ENCODE measurements around the gene JAG2.

Gene JAG2

GRCh38 chr14:105208738-105209075 lies 40.1 kb upstream of the JAG2 start:
- TF ChIP-seq GLIS2 (tag by site-specific recombination; IDR thresholded peaks at IDR 0.05): no peak
- TF ChIP-seq KLF16 (tag by site-specific recombination; IDR thresholded peaks at IDR 0.05): no peak
- TF ChIP-seq, protein P1, sequence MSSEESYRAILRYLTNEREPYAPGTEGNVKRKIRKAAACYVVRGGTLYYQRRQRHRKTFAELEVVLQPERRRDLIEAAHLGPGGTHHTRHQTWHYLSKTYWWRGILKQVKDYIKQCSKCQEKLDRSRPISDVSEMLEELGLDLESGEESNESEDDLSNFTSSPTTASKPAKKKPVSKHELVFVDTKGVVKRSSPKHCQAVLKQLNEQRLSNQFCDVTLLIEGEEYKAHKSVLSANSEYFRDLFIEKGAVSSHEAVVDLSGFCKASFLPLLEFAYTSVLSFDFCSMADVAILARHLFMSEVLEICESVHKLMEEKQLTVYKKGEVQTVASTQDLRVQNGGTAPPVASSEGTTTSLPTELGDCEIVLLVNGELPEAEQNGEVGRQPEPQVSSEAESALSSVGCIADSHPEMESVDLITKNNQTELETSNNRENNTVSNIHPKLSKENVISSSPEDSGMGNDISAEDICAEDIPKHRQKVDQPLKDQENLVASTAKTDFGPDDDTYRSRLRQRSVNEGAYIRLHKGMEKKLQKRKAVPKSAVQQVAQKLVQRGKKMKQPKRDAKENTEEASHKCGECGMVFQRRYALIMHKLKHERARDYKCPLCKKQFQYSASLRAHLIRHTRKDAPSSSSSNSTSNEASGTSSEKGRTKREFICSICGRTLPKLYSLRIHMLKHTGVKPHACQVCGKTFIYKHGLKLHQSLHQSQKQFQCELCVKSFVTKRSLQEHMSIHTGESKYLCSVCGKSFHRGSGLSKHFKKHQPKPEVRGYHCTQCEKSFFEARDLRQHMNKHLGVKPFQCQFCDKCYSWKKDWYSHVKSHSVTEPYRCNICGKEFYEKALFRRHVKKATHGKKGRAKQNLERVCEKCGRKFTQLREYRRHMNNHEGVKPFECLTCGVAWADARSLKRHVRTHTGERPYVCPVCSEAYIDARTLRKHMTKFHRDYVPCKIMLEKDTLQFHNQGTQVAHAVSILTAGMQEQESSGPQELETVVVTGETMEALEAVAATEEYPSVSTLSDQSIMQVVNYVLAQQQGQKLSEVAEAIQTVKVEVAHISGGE (tag by site-specific recombination; conservative IDR thresholded peaks at IDR 0.05; ENCODE audit: low read depth): no peak
- TF ChIP-seq RBAK (tag by site-specific recombination; IDR thresholded peaks at IDR 0.05): no peak
- TF ChIP-seq KLF8 (tag by site-specific recombination; IDR thresholded peaks at IDR 0.05): no peak
- TF ChIP-seq, protein P2, sequence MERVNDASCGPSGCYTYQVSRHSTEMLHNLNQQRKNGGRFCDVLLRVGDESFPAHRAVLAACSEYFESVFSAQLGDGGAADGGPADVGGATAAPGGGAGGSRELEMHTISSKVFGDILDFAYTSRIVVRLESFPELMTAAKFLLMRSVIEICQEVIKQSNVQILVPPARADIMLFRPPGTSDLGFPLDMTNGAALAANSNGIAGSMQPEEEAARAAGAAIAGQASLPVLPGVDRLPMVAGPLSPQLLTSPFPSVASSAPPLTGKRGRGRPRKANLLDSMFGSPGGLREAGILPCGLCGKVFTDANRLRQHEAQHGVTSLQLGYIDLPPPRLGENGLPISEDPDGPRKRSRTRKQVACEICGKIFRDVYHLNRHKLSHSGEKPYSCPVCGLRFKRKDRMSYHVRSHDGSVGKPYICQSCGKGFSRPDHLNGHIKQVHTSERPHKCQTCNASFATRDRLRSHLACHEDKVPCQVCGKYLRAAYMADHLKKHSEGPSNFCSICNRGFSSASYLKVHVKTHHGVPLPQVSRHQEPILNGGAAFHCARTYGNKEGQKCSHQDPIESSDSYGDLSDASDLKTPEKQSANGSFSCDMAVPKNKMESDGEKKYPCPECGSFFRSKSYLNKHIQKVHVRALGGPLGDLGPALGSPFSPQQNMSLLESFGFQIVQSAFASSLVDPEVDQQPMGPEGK (tag by site-specific recombination; IDR thresholded peaks at IDR 0.05): no peak
- no peak for TF ChIP-seq HOXD13 (CRISPR knock-in tag; IDR thresholded peaks at IDR 0.05; ENCODE audit: borderline replicate concordance)
- TF ChIP-seq ZNF248 (tag by site-specific recombination; IDR thresholded peaks at IDR 0.05): no peak
- no peak for TF ChIP-seq KLF1 (tag by site-specific recombination; IDR thresholded peaks at IDR 0.05)
- no peak for TF ChIP-seq ZNF768 (tag by site-specific recombination; IDR thresholded peaks at IDR 0.05)
- TF ChIP-seq HOXC10 (CRISPR knock-in tag; IDR thresholded peaks at IDR 0.05): no peak
- TF ChIP-seq ZBTB49 (tag by site-specific recombination; IDR thresholded peaks at IDR 0.05; ENCODE audit: low read depth): no peak
- no peak overlapping the region for H3K27ac ChIP-seq (ENCODE audit: extremely low read depth, low read depth, low read length)
- H3K4me3 ChIP-seq (ENCODE audit: low read depth, low read length): no peak overlapping the region
- POLR2A ChIA-PET: no interaction called here
- no peaks in the 10 kb centered on the region for H3K9me3 ChIP-seq (ENCODE audit: control insufficient read depth, insufficient read depth, low read depth, low read length)
- peaks cover 0 to 27% of the 10 kb centered on the region in 2 experiments; a peak in 1 of 3 replicates for H3K36me3 ChIP-seq (ENCODE audit: control insufficient read depth in 2 of 2, insufficient read depth in 1 of 2, low read length in 2 of 2)
- H3K4me1 ChIP-seq (ENCODE audit: control insufficient read depth, insufficient read depth, low read length): no peaks in the 10 kb centered on the region
- CTCF ChIA-PET: interaction anchor here (2.4 kb wide), 1 partner anchor 143 kb away, joined by 9 read pairs; no protein-coding TSS in a partner anchor

DNA sequence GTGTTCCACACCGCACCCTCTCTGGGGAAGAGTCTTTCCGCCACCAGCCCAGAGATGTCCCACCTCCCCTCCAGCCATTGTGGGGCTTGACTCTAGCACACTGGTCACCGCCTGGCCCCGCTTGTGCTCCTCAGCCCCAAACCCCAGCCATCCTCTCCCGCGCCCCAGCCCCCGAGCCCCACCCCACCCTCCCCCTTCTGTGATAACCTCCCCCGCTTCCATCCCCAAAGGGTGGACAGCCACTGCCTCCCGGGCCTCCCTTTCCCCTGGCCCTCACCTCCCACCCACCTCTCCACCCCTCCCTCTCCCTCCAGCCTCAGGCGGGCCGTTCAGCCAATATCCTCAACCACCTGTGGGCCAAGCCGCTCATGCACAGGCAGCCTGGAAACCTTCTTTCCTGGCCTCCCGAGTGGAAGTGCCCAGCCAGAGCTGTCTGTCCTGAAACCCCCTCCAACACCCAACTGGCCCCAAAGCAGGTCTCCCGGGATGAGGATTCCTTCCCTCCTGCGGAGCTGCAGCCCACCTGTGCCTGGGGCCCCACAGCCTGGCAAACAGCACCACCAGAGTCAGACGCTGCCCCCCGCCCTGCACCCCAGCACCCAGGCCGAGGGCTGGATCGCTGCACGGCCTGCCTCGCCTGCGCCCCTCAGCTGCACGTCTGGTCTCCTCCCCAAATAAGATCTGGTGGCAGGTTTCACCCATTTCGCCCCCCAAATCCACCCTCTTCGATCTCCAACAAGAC lies 39.6 kb upstream of the JAG2 start:
- CTCF ChIA-PET: interaction anchor here (1.4 to 2.4 kb wide), 2 partner anchors 135 to 144 kb away, joined by 3 to 9 read pairs; no protein-coding TSS in a partner anchor
- H3K4me3 ChIP-seq (ENCODE audit: low read depth, low read length): no peak overlapping the region
- POLR2A ChIA-PET: no interaction called here
- TF ChIP-seq SCRT2 (tag by site-specific recombination; IDR thresholded peaks at IDR 0.05) (peak; percentile 75), SCRT1 (tag by site-specific recombination; IDR thresholded peaks at IDR 0.05; ENCODE audit: borderline replicate concordance) (0 out of 2 replicates have a peak, but pooled peaks have one; percentile 29), REST (tag by site-specific recombination; IDR thresholded peaks at IDR 0.05) (no peak)
- H3K36me3 ChIP-seq (ENCODE audit: control insufficient read depth in 2 of 2, insufficient read depth in 1 of 2, low read length in 2 of 2): peaks cover 0 to 21% of the 10 kb centered on the region in 2 experiments; a peak in 1 of 3 replicates
- H3K9me3 ChIP-seq (ENCODE audit: control insufficient read depth, insufficient read depth, low read depth, low read length): no peaks in the 10 kb centered on the region
- no peak overlapping the region for H3K27ac ChIP-seq (ENCODE audit: extremely low read depth, low read depth, low read length)
- no peaks in the 10 kb centered on the region for H3K4me1 ChIP-seq (ENCODE audit: control insufficient read depth, insufficient read depth, low read length)
